HCT116 (cell line): ENCODE results near the gene PHOSPHO2.

Experiments
- ATF3 ChIP-seq: IDR thresholded peaks from 2 replicates; pipeline ENCODE4 v1.6.1; 2012
- CTCF ChIP-seq, 3 experiments: fragments of 200-600 bp in 1 of 3; sonication (generic) in 1 of 3; IDR thresholded peaks in 2 of 3; conservative IDR thresholded peaks in 1 of 3; 2 replicates each; pipeline ENCODE4 v1.5.1; 2012 to 2017; ENCODE audit warnings: low read depth in 2 of 3, low read length in 2 of 3, antibody characterized with exemption in 1 of 3, borderline replicate concordance in 1 of 3, control low read depth in 1 of 3, mild to moderate bottlenecking in 1 of 3, mixed read lengths in 1 of 3, mixed run types in 1 of 3, moderate library complexity in 1 of 3; ENCODE audit not compliant: insufficient read depth in 1 of 3
- ELF1 ChIP-seq: IDR thresholded peaks from 2 replicates; pipeline ENCODE4 v1.6.1; 2012; ENCODE audit warnings: low read depth, borderline replicate concordance
- EZH2 ChIP-seq: fragments of 200-600 bp; sonication (generic); IDR thresholded peaks from 2 replicates; pipeline ENCODE4 v1.6.1; 2017; ENCODE audit warnings: antibody characterized with exemption, mixed run types
- POLR2A ChIP-seq: IDR thresholded peaks from 2 replicates; pipeline ENCODE4 v1.7.0; 2011; ENCODE audit warnings: borderline replicate concordance; ENCODE audit not compliant: insufficient read depth, insufficient read length; ENCODE audit errors: extremely low read depth
- POLR2AphosphoS5 ChIP-seq: IDR thresholded peaks from 2 replicates; pipeline ENCODE4 v1.6.1; 2011; ENCODE audit warnings: mild to moderate bottlenecking, low read depth, low read length, moderate library complexity
- REST ChIP-seq: IDR thresholded peaks from 2 replicates; pipeline ENCODE4 v1.6.1; 2012; ENCODE audit warnings: low read depth
- SIN3A ChIP-seq: IDR thresholded peaks from 2 replicates; pipeline ENCODE4 v1.6.1; 2012; ENCODE audit warnings: low read depth
- SP1 ChIP-seq: IDR thresholded peaks from 2 replicates; pipeline ENCODE4 v1.6.1; 2012; ENCODE audit warnings: low read depth
- YY1 ChIP-seq: IDR thresholded peaks from 2 replicates; pipeline ENCODE4 v1.6.1; 2011; ENCODE audit warnings: low read length, low read depth, moderate library complexity, mild to moderate bottlenecking; ENCODE audit not compliant: insufficient replicate concordance; ENCODE audit errors: extremely low read depth
- TF ChIP-seq, protein P1 (sequence below): IDR thresholded peaks from 2 replicates; pipeline ENCODE4 v1.6.1; 2012

DNA sequence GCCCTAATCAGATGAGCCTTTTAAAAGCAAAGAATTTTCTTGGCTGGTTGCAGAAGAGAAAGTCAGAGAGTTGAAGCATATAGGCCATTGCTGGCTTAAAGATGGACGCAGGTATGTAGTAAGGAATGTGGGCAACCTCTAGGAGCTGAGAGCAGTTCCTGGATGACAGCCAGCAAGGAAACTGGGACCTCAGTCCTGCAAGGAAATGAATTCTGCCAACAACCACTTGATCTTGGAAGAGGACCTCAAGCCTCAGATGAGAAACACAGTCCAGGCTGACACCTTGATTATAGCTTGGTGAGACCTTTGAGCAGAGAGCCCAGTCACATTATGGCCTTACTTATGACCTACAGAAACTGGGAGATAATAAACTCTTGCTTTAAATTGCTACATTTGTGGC, 15.7 kb downstream of the PHOSPHO2 start:
- TF ChIP-seq REST (no peak), CTCF (IDR thresholded peaks at IDR 0.05 in 2 of 3, conservative IDR thresholded peaks at IDR 0.05 in 1 of 3; ENCODE audit: borderline replicate concordance in 1 of 3, insufficient read depth in 1 of 3, low read depth in 2 of 3, low read length in 2 of 3) (no peak), POLR2A (no peak), ATF3 (no peak), EZH2 (no peak), SP1 (no peak), ELF1 (no peak), POLR2AphosphoS5 (no peak), SIN3A (no peak), YY1 (no peak)
- TF ChIP-seq, protein P1, sequence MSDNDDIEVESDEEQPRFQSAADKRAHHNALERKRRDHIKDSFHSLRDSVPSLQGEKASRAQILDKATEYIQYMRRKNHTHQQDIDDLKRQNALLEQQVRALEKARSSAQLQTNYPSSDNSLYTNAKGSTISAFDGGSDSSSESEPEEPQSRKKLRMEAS, result no peak
